ENCODE measurements around the gene KCMF1.

KCMF1 gene

GRCh38 chr2:84953535-84953934 is 17.4 kb upstream of the KCMF1 start:
- no peak for DNase-seq (ENCODE audit: low read depth)
- no peak overlapping the region for H3K4me3 ChIP-seq (ENCODE audit: low read depth, low read length)

GRCh38 chr2:84954329-84954728 is 16.6 kb upstream of the KCMF1 start:
- no peak for DNase-seq (ENCODE audit: low read depth)
- no peak overlapping the region for H3K4me3 ChIP-seq (ENCODE audit: low read depth, low read length)

GRCh38 chr2:84956334-84957297 is 14.3 kb upstream of the KCMF1 start:
- no peak for DNase-seq (ENCODE audit: low read depth)

GRCh38 chr2:84957771-84958134 is 13.2 kb upstream of the KCMF1 start:
- no peak for DNase-seq (ENCODE audit: low read depth)
- H3K4me3 ChIP-seq (ENCODE audit: low read depth, low read length): no peak overlapping the region

More at GRCh38 chr2:84956334-84957297, 14.3 kb upstream of the KCMF1 start:
- H3K4me3 ChIP-seq (ENCODE audit: low read depth, low read length): no peak overlapping the region

- DNase-seq (ENCODE audit: low read depth): peak; percentile 89
- H3K4me3 ChIP-seq (ENCODE audit: low read depth, low read length): no peak overlapping the region
Observed at GRCh38 chr2:84958135-84959059, 12.6 kb upstream of the KCMF1 start.

DNA sequence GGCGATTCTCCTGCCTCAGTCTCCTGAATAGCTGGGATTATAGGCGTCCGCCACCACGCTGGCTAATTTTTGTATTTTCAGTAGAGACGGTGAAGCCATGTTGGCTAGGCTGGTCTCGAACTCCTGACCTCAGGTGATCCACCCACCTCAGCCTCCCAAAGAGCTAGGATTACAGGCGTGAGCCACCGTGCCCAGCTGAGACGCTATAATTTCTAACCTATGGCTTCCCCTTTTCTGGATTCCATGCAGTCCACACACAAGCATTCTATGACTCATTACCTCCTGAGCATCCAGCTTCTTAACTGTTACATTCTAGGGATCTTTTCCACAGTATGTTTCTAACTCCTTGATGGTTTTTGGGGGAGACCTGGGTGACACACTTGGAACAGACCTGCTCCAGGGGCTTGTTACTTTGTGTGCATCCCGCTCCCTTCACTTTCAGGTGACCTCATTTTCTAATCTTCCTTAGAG is 11.8 kb upstream of the KCMF1 start:
- peak; percentile 37 for DNase-seq (ENCODE audit: low read depth)

GRCh38 chr2:84959566-84960506 is 11.1 kb upstream of the KCMF1 start:
- no peak overlapping the region for H3K4me3 ChIP-seq (ENCODE audit: low read depth, low read length)
- DNase-seq (ENCODE audit: low read depth): no peak

More for the DNA sequence above, 11.8 kb upstream of the KCMF1 start:
- H3K4me3 ChIP-seq (ENCODE audit: low read depth, low read length): no peak overlapping the region

- DNase-seq (ENCODE audit: low read depth): no peak
- H3K4me3 ChIP-seq (ENCODE audit: low read depth, low read length): no peak overlapping the region
Observed at GRCh38 chr2:84962917-84963316, 8.0 kb upstream of the KCMF1 start.

DNA sequence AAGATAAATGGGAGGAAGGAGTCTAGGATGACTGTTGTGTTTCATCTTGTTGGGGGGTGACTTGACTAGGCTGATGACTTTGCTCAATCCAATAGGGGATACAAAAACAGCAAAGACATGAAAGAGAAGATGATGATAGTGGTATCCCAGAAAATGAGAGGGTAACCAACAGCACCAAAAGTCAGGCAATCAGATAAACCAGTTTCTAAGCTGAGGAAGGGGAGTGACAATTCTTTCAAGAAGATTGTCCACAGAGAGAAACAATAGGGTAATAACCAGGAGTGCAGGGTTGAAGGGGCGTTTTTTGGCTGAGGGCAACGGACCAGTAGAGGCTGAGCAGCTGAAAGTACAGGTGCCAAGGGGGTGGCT is 7.7 kb upstream of the KCMF1 start:
- no peak overlapping the region for H3K4me3 ChIP-seq (ENCODE audit: low read depth, low read length)
- DNase-seq (ENCODE audit: low read depth): no peak

DNA sequence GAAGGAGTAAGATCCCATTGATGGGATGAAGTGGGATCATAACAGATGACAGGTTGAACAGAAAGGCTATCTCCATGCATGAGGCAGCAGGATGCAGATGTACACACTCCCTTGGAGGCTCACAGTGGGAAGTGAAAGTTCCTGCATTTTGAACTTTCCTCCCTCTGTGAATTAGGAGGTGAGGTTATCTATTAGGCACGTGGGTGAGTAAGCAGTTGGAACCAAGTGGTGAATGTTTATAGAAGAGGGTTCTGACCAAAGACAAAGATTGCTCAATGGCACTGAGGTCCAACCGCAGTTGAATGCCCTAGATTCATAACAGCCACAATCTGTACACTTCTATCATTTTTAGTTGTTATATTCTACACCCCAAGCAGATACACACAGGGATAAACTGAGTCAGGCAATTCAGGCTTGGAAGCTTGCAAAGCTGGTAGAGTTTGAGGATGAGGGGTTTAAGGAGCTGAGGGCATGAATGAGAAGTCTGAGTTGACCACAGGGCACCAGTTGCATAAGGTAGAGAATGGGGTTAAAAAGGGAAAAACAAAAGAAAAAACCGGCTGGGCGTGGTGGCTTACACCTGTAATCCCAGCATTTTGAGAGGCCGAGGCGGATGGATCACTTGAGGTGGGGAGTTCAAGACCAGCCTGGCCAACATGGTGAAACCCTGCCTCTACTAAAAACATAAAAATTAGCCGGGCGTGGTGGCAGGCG is 7.1 kb upstream of the KCMF1 start:
- peak; percentile 56 for DNase-seq (ENCODE audit: low read depth)
- no peak overlapping the region for H3K4me3 ChIP-seq (ENCODE audit: low read depth, low read length)

DNA sequence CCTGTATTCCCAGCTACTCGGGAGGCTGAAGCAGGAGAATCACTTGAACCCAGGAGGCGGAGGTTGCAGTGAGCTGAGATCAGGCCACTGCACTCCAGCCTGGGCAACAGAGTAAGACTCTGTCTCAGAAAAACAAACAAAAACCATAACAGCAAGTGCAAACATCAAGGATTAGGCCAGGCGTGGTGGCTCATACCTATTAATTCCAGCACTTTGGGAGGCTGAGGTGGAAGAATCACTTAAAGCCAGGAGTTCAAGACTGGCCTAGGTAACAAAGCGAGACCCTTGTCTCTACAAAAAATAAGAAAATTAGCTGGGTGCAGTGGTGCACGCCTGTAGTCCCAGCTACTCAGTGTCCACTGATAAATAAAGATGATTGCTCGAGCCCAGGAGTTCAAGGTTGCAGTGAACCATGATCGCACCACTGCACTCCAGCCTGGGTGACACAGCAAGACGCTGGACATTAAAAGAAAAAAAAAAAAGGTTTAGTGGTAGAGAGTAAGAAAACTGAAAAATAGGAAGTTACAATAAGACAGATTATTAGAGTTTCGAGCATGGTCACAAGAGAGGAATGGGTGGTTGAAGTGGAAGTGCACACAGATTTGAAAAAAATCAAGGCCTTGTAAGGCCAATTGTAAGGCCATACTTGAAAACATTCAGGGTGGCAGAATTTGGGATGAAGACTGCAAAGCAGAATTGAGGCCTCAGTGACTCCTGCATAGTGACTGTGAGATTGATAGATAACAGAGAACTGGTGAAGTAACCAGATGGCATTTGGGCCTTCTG is 6.4 kb upstream of the KCMF1 start:
- no peak for DNase-seq (ENCODE audit: low read depth)
- H3K4me3 ChIP-seq (ENCODE audit: low read depth, low read length): no peak overlapping the region

DNA sequence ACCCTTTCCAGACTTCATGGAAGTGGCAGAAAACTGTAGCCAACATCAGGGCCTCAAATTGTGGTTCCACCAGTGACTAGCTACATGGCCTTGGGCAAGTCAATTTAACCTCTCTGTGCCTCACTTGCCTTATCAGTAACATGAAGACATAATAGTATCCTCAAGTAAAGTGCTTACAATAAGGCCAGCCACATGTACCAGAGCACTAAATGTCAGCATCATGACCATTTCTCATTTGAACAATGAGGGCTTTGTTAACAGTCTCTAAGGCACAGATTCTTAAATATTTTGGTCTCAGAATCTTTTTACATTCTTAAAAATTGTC is 5.8 kb upstream of the KCMF1 start:
- H3K4me3 ChIP-seq (ENCODE audit: low read depth, low read length): no peak overlapping the region
- DNase-seq (ENCODE audit: low read depth): no peak

DNA sequence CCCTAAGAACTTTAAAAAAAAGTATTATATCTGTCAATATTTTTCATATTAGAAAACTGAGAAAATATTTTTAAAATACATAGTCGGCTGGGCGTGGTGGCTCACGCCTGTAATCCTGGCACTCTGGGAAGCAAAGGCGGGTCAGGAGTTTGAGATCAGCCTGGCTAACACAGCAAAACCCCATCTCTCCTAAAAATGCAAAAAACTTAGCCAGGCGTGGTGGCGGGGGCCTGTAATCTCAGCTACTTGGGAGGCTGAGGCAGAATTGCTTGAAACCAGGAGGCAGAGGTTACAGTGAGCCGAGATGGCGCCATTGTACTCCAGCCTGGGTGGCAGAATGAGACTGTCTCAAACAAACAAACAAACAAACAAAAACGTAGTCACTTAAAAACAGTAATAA is 5.1 kb upstream of the KCMF1 start:
- DNase-seq (ENCODE audit: low read depth): no peak
- H3K4me3 ChIP-seq (ENCODE audit: low read depth, low read length): no peak overlapping the region

- DNase-seq (ENCODE audit: low read depth): no peak
- H3K4me3 ChIP-seq (ENCODE audit: low read depth, low read length): no peak overlapping the region
Observed at GRCh38 chr2:84966731-84967130, 4.2 kb upstream of the KCMF1 start.

DNA sequence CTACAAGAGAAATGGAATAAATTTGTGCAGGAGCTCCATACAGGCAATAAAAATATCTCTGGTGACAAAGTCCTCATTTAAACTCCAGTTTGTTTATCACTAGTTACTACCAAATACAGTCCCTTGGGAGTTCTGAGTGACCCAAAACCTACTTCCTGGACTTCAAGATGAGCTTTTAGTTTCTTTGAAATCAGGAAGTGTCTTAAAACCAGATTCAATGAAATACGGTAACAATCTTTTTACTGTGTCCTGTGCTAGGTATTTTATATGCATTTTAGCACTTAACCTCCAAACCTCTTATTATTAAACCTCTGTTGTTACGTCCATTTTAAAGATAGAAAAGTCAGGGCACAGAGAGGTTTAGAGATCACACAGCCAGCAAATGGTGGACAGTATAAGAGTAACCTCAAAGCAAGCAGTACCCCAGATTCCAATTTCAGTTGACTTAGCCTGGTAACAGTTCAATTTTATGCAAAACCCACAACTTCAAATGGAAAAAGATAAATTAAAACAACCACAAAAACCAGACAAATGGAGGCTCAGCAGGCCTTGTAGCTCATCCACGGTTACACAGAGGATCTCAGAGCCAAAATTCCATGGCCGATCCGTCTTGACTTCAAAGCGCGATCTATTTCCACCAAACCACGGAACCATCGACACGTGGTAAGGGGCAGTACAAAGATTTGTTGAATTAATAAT is 1.3 kb upstream of the KCMF1 start:
- H3K4me3 ChIP-seq (ENCODE audit: low read depth, low read length): peak overlapping the region; percentile 80
- no peak for DNase-seq (ENCODE audit: low read depth)

GRCh38 chr2:84970210-84970867 is 622 bp upstream of the KCMF1 start:
- peak overlapping the region; percentile 80 for H3K4me3 ChIP-seq (ENCODE audit: low read depth, low read length)
- DNase-seq (ENCODE audit: low read depth): no peak
